ENCODE results near the gene COBL. TPM values are rescaled to one million over a fixed set of nuclear protein-coding genes. Genes with fewer than 3 reads are reported as not detected.

Gene COBL
- total RNA-seq, 1 experiment from 2014 or later, result 52.3 TPM

DNA sequence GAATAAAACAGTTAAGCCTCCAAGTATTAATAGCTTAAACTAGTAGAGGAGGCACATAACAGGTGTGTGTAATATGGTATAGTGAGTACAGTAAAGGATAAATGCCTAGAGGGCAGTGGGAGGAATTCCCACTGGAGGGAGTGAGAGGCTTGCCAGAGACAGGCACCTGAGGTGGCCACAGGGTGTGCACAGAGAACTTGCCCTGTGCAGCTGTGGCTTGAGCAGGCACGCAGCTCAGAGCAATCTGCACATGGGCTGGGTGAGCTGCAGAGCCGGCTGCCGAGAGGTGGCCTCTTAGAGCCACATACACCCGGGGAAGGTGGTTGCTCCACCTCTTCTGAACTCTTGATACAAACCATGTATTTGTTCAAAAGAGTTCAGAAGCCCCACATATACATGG, 237.1 kb downstream of the COBL start:
- Mint-ChIP-seq H3K27ac (0 out of 7 replicates have a peak overlapping the region, but pooled peaks of 1 of the 3 experiments have one; percentile 90), H3K4me3 (no peak overlapping the region), H3K9me3 (no peaks in the 10 kb centered on the region), H3K4me1 (peaks cover 43 to 46% of the 10 kb centered on the region in 2 experiments), H3K27me3 (ENCODE audit: low read depth) (no peaks in the 10 kb centered on the region), H3K36me3 (ENCODE audit: insufficient read depth in 1 of 3, low read depth in 3 of 3) (peaks cover 0 to 36% (median 22%) of the 10 kb centered on the region in 3 experiments; a peak in 5 of 7 replicates)
- no peak overlapping the region for H2BK20ac ChIP-seq (ENCODE audit: low read depth, low read length, poor library complexity, severe bottlenecking)
- H2BK5ac ChIP-seq (ENCODE audit: insufficient read length, low read length), result no peak overlapping the region
- DNase-seq, result no peak
- H4K20me1 ChIP-seq (ENCODE audit: control insufficient read depth, insufficient read depth, insufficient read length), result no peaks in the 10 kb centered on the region
- H3K18ac ChIP-seq (ENCODE audit: insufficient read length, low read depth, low read length), result no peak overlapping the region
- H3K56ac ChIP-seq (ENCODE audit: insufficient read length, low read depth, low read length), result no peak overlapping the region
- no CpG with 5 or more reads among the region's 4 CpGs for WGBS (ENCODE audit: extremely low coverage, insufficient read length, low lambda C conversion rate)
- no peaks in the 10 kb centered on the region for H3K79me1 ChIP-seq (ENCODE audit: insufficient read depth, low read depth, low read length, poor library complexity, severe bottlenecking)
- H3K23ac ChIP-seq (ENCODE audit: insufficient read length, low read depth, low read length), result no peak overlapping the region
- no peak overlapping the region for H3K4me2 ChIP-seq (ENCODE audit: insufficient read depth, insufficient read length, low read length)
- H3T11ph ChIP-seq (ENCODE audit: low read length), result no peak overlapping the region
- peaks cover 13% of the 10 kb centered on the region for H3K4me1 ChIP-seq (ENCODE audit: insufficient read depth, low read length)
- no peak overlapping the region for H3K4ac ChIP-seq (ENCODE audit: low read depth, low read length)
- no peak overlapping the region for H2BK12ac ChIP-seq (ENCODE audit: insufficient read length, low read depth, low read length)
- no peaks in the 10 kb centered on the region for H3K23me2 ChIP-seq (ENCODE audit: insufficient read length, low read depth, low read length, poor library complexity, severe bottlenecking)
- no peak overlapping the region for H4K91ac ChIP-seq (ENCODE audit: insufficient read length, low read depth, low read length)
- H2BK15ac ChIP-seq (ENCODE audit: low read depth, low read length), result no peak overlapping the region
- no peaks in the 10 kb centered on the region for H3K27me3 ChIP-seq (ENCODE audit: insufficient read depth, low read length)
- no peaks in the 10 kb centered on the region for H3K9me3 ChIP-seq (ENCODE audit: control insufficient read depth, low read depth, low read length)
- no peak overlapping the region for H2AFZ ChIP-seq (ENCODE audit: low read length)
- H3K9ac ChIP-seq (ENCODE audit: extremely low read depth, insufficient read length, low read length), result no peak overlapping the region
- no peak overlapping the region for H3K27ac ChIP-seq (ENCODE audit: insufficient read length, low read depth, low read length)
- no peak overlapping the region for H2BK120ac ChIP-seq (ENCODE audit: low read depth, low read length, poor library complexity, severe bottlenecking)
- no peak overlapping the region for H3K14ac ChIP-seq (ENCODE audit: insufficient read depth, low read length)
- H4K8ac ChIP-seq (replicated peaks; ENCODE audit: insufficient read length, low read depth, low read length), result no peak overlapping the region
- TF ChIP-seq, protein P1, sequence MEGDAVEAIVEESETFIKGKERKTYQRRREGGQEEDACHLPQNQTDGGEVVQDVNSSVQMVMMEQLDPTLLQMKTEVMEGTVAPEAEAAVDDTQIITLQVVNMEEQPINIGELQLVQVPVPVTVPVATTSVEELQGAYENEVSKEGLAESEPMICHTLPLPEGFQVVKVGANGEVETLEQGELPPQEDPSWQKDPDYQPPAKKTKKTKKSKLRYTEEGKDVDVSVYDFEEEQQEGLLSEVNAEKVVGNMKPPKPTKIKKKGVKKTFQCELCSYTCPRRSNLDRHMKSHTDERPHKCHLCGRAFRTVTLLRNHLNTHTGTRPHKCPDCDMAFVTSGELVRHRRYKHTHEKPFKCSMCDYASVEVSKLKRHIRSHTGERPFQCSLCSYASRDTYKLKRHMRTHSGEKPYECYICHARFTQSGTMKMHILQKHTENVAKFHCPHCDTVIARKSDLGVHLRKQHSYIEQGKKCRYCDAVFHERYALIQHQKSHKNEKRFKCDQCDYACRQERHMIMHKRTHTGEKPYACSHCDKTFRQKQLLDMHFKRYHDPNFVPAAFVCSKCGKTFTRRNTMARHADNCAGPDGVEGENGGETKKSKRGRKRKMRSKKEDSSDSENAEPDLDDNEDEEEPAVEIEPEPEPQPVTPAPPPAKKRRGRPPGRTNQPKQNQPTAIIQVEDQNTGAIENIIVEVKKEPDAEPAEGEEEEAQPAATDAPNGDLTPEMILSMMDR (conservative IDR thresholded peaks at IDR 0.05), result no peak
- no peaks in the 10 kb centered on the region for H3K79me2 ChIP-seq (ENCODE audit: insufficient read depth, low read length)
- H2AK5ac ChIP-seq (ENCODE audit: insufficient read length, low read length), result no peak overlapping the region
- H4K5ac ChIP-seq (ENCODE audit: insufficient read length, low read depth, low read length), result no peak overlapping the region

All from H9 (cell line).